22Rv1 (cell line): ENCODE measurements around the gene MAML3.

ENCODE experiments used
- H3K27ac ChIP-seq: fragments of 450-650 bp; 2 replicates; pipeline ENCODE4 v1.5.1; 2017
- CTCF ChIP-seq: fragments of 450-650 bp; IDR thresholded peaks from 2 replicates; pipeline ENCODE4 v1.5.1; 2017; ENCODE audit warnings: mild to moderate bottlenecking
- ZFX ChIP-seq: fragments of 450-650 bp; IDR thresholded peaks from 2 replicates; pipeline ENCODE4 v1.6.1; 2017; ENCODE audit warnings: antibody characterized with exemption, borderline replicate concordance

The MAML3 gene

GRCh38 chr4:139794158-139794954 is 359.6 kb downstream of the MAML3 start:
- TF ChIP-seq CTCF (no peak), ZFX (no peak)
- no peak overlapping the region for H3K27ac ChIP-seq

- no peak overlapping the region for H3K27ac ChIP-seq
- TF ChIP-seq CTCF (no peak), ZFX (no peak)
Measured at GRCh38 chr4:139791681-139792080, 362.3 kb downstream of the MAML3 start.

- TF ChIP-seq ZFX (no peak), CTCF (no peak)
Measured at GRCh38 chr4:139790291-139790690, 363.7 kb downstream of the MAML3 start.

GRCh38 chr4:139789096-139789654 is 364.8 kb downstream of the MAML3 start:
- H3K27ac ChIP-seq, result no peak overlapping the region
- no peak for TF ChIP-seq ZFX
- no peak for TF ChIP-seq CTCF

More at GRCh38 chr4:139790291-139790690, 363.7 kb downstream of the MAML3 start:
- H3K27ac ChIP-seq, result no peak overlapping the region

- TF ChIP-seq ZFX (no peak), CTCF (no peak)
- no peak overlapping the region for H3K27ac ChIP-seq
Measured at GRCh38 chr4:139786494-139787354, 367.3 kb downstream of the MAML3 start.

- TF ChIP-seq CTCF (no peak), ZFX (no peak)
- no peak overlapping the region for H3K27ac ChIP-seq
Measured at GRCh38 chr4:139785356-139785755, 368.6 kb downstream of the MAML3 start.
